Activated T-cell treated with anti-CD3 and anti-CD28 coated beads, Interleukin-2, amount 50 U/mL, for 4 hours (primary cell): Measurements from ENCODE around the gene MAP6. TPM values are rescaled to one million over a fixed set of nuclear protein-coding genes. Genes with fewer than 3 reads are reported as not detected.

Source experiments
- ATAC-seq, 2 donors: fragments of 200-7000 bp; cut with Tn5 transposase; one replicate each; pipeline ENCODE4 v1.10.0; 2021
- DNase-seq: peaks from one replicate; pipeline ENCODE4 v3.0.0-alpha.2; 2020
- H3K27me3 Mint-ChIP-seq: one replicate; pipeline ENCODE4 v1.8.0; 2021; ENCODE audit warnings: low read depth, mixed read lengths
- H3K36me3 Mint-ChIP-seq: one replicate; pipeline ENCODE4 v1.8.0; 2022; ENCODE audit warnings: mixed read lengths; ENCODE audit not compliant: insufficient read depth
- H3K4me1 Mint-ChIP-seq: one replicate; pipeline ENCODE4 v1.8.0; 2021; ENCODE audit warnings: low read depth, mixed read lengths
- H3K4me3 Mint-ChIP-seq: one replicate; pipeline ENCODE4 v1.8.0; 2021; ENCODE audit warnings: mild to moderate bottlenecking, moderate library complexity, mixed read lengths
- H3K9me3 Mint-ChIP-seq: one replicate; pipeline ENCODE4 v1.8.0; 2021; ENCODE audit warnings: mixed read lengths
- total RNA-seq, 3 donors: library from RNA; stranded (reverse); gene quantifications; one replicate each; pipeline ENCODE4 v1.2.1, GENCODE V29; 2021

MAP6 gene
- total RNA-seq, 3 donors from 2014 or later: not detected

DNA sequence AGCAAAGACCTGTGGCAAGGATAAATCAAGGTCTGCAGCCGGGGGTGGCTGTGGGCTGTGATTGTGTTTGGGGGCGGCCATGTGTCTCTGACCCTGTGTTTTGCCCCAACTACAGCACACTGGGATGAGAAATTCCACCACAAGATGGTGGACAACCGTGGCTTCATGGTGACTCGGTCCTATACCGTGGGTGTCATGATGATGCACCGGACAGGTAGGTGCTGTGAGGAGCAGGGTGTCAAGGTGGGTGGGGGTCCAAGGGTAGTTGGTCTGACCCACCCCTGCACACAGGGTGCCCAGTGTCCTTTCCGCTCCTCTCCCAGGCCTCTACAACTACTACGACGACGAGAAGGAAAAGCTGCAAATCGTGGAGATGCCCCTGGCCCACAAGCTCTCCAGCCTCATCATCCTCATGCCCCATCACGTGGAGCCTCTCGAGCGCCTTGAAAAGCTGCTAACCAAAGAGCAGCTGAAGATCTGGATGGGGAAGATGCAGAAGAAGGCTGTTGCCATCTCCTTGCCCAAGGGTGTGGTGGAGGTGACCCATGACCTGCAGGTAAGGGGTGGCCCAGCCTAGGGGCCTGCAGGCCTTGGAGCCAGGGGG, 100.1 kb downstream of the MAP6 start:
- H3K4me3 Mint-ChIP-seq: no peak overlapping the region
- no peaks in the 10 kb centered on the region for H3K27me3 Mint-ChIP-seq
- H3K36me3 Mint-ChIP-seq: peaks cover 15% of the 10 kb centered on the region
- ATAC-seq (no peak), DNase-seq (no peak)
- no peaks in the 10 kb centered on the region for H3K9me3 Mint-ChIP-seq
- peaks cover 14% of the 10 kb centered on the region for H3K4me1 Mint-ChIP-seq

DNA sequence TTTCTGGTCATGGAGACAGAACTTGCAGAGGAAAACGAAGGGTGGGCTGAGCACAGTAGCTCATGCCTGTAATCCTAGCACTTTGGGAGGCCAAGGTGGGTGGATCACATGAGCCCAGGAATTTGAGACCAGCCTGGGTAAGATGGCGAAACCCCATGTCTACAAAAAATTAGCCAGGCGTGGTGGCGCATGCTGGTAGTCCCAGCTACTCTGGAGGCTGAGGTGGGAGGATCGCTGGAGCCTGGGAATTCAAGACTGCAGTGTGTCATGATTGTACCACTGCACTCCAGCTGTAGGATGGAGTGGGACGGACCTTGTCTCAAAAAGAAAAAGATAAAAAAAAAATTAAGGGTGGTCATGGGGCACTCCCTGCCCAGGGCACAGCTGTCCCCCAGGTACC, 100.9 kb downstream of the MAP6 start:
- no peak for ATAC-seq
- H3K36me3 Mint-ChIP-seq: peaks cover 15% of the 10 kb centered on the region

DNA sequence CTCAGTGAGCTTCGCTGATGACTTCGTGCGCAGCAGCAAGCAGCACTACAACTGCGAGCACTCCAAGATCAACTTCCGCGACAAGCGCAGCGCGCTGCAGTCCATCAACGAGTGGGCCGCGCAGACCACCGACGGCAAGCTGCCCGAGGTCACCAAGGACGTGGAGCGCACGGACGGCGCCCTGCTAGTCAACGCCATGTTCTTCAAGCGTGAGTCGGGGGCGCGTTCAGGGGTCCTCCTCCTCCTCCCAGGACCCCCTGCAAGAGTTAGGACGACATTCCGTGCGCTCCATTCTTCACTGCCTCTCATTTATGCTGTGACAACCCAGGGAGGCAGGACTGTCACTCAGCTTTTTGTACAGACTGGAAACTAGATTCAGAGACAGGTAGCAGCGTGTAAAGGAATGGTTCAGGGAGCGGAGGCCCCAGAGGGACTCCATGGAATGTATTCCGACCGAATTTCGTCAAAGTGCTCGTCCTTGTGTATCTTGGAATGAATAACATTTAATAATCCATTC, 102.0 kb downstream of the MAP6 start:
- Mint-ChIP-seq H3K36me3 (peaks cover 11% of the 10 kb centered on the region), H3K4me1 (peaks cover 27% of the 10 kb centered on the region), H3K4me3 (no peak overlapping the region), H3K9me3 (no peaks in the 10 kb centered on the region), H3K27me3 (no peaks in the 10 kb centered on the region)
- DNase-seq (no peak), ATAC-seq (no peak)

More for the DNA sequence above, 100.9 kb downstream of the MAP6 start:
- DNase-seq: no peak
- Mint-ChIP-seq H3K9me3 (no peaks in the 10 kb centered on the region), H3K4me1 (peaks cover 21% of the 10 kb centered on the region), H3K27me3 (no peaks in the 10 kb centered on the region), H3K4me3 (no peak overlapping the region)

DNA sequence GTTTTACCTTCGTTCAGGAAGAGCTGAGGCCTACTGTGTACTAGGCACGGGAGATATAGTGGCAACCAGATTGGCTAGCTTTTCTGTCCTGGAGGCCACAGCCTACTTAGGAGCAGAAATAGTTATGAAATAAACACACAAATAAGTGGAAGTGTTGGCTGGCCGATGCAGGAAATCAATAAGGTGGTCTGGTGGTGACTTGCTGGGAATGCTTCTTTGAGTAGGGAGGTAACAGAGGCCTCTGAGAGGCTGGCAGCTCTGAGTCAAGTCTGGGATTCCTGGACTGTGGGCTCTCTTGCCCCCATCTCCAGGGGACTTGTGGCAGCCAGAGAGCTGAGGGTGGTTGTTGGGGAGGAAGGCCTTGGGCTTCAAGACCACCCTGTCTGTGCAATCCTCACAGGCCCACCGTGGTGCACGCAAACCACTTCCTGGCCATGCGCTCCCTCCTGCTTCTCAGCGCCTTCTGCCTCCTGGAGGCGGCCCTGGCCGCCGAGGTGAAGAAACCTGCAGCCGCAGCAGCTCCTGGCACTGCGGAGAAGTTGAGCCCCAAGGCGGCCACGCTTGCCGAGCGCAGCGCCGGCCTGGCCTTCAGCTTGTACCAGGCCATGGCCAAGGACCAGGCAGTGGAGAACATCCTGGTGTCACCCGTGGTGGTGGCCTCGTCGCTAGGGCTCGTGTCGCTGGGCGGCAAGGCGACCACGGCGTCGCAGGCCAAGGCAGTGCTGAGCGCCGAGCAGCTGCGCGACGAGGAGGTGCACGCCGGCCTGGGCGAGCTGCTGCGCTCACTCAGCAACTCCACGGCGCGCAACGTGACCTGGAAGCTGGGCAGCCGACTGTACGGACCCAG, 102.7 kb downstream of the MAP6 start:
- DNase-seq: no peak
- Mint-ChIP-seq H3K36me3 (peaks cover 11% of the 10 kb centered on the region), H3K9me3 (no peaks in the 10 kb centered on the region), H3K4me1 (peaks cover 30% of the 10 kb centered on the region), H3K4me3 (no peak overlapping the region), H3K27me3 (no peaks in the 10 kb centered on the region)
- no peak for ATAC-seq

DNA sequence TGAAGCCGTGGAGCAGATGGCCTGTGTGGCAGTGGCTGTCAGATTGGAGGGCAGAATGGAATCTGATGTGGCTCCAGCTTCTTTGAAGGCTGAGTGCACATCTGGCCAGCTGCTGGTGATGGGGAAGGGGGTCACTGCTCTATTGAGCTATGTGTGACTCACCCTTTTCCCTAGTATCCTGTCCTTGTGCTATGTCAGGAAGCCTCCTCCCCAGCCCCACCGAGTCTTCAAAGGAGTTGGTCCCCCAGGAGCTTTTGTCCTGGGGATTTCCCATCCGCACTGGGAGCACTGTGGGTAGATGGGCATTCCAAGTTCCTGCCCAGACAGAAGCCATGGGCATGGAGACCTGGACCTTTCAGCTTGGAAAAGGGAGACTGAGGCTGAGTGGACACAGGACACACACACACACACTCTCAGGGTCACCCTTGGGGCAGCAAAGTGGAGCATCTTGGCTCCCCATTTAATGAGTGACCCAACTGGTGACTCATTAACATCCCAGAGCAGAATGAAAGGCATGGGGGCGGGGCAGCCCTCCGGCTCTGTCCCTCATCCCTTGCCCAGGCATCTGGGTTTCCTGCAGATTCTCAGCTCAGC, 103.5 kb downstream of the MAP6 start:
- H3K4me3 Mint-ChIP-seq: no peak overlapping the region
- ATAC-seq: no peak
- H3K4me1 Mint-ChIP-seq: peaks cover 35% of the 10 kb centered on the region
- H3K27me3 Mint-ChIP-seq: no peaks in the 10 kb centered on the region
- peaks cover 8% of the 10 kb centered on the region for H3K36me3 Mint-ChIP-seq
- no peaks in the 10 kb centered on the region for H3K9me3 Mint-ChIP-seq
- DNase-seq: no peak

DNA sequence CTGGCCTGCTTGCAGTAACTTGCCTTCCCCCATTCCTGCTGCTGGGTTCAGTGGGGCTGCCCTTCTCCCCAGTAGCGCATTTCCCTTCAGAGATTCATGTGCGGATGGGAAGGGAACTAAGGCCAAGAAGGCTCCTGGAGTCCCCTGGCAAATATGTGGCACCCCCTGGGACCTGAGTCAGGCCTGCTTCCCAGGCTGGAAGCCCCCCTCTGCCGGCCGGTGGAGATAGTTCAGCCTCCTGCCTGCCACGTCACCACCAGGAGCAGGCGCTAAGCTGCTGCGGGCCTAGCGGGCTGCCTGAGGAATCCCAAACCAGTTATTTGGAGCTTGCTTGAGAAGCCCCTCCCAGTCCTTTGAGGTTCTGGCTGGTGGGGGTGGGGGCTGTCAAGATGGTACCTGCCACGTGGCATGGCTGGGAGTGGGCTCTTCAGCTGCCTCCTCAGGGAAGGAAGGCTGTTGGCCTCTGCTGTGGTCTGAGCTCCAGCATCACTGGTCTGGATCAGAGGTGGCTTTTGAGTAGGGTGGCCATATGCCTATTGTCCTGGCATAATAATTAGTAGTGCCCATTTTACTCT, 104.8 kb downstream of the MAP6 start:
- Mint-ChIP-seq H3K4me3 (peak overlapping the region; percentile 91), H3K4me1 (peaks cover 35% of the 10 kb centered on the region), H3K9me3 (no peaks in the 10 kb centered on the region), H3K27me3 (no peaks in the 10 kb centered on the region), H3K36me3 (peaks cover 7% of the 10 kb centered on the region)
- ATAC-seq (no peak), DNase-seq (no peak)

DNA sequence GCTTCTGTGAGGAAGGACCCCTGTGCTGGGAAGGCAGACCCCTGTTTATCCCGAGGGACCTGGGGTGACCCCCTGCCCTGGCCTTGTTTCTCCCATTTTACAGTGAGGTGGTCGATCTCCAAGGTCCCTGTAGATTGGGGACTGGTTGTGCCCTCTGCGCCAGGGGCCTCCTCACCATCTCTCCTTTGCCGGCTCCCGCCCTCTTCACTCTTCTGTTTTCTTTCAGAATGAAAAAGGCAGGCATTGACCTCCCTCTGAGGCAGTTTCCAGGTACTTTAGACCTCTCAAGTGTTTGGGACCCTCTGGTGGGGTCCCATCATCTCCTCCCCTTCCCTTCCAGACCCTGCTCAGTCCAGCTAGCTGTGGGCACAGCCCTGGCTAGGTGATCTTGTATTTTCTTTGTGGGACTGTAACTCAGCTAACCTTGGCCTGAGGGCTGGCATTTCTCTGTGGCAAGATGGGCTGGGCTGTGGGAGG, 105.3 kb downstream of the MAP6 start:
- peaks cover 35% of the 10 kb centered on the region for H3K4me1 Mint-ChIP-seq

DNA sequence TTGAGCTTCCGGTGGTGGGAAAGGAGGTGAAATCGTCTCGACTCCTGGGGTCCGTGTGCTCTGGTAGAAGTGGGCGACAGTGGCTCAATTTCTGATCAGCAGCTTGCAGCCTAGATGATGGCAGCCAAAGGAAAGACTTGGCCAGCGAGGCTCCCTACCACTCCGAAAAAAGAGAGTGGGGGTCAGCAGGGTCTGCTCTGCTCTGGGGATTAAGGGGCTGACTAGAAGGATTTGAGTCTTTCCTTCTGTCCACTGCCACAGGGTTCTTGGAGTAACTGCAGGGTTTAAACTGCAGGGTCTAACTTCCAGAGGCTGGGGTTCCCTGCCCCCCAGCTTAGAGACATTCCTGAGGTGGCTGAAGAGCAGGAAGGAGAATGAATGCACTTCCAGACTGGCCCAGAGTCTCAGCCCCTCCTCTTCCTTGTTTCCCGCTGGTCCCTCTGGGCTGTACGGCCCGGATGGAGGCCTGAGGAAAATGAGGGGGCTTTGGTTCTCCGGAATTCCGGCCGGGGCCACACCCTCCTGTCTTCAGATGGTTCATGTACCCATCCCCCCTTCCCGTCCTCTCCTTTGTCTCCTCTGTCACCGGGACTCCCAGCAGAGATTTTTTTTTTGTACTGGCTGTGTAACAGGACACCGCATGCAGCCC, 105.9 kb downstream of the MAP6 start:
- Mint-ChIP-seq H3K4me3 (peak overlapping the region; percentile 91), H3K4me1 (peaks cover 35% of the 10 kb centered on the region), H3K27me3 (no peaks in the 10 kb centered on the region), H3K36me3 (peaks cover 2% of the 10 kb centered on the region), H3K9me3 (no peaks in the 10 kb centered on the region)
- ATAC-seq: no peak
- no peak for DNase-seq

More for the DNA sequence above, 105.3 kb downstream of the MAP6 start:
- ATAC-seq: no peak
- Mint-ChIP-seq H3K36me3 (peaks cover 2% of the 10 kb centered on the region), H3K9me3 (no peaks in the 10 kb centered on the region), H3K4me3 (peak overlapping the region; percentile 91), H3K27me3 (no peaks in the 10 kb centered on the region)
- no peak for DNase-seq

DNA sequence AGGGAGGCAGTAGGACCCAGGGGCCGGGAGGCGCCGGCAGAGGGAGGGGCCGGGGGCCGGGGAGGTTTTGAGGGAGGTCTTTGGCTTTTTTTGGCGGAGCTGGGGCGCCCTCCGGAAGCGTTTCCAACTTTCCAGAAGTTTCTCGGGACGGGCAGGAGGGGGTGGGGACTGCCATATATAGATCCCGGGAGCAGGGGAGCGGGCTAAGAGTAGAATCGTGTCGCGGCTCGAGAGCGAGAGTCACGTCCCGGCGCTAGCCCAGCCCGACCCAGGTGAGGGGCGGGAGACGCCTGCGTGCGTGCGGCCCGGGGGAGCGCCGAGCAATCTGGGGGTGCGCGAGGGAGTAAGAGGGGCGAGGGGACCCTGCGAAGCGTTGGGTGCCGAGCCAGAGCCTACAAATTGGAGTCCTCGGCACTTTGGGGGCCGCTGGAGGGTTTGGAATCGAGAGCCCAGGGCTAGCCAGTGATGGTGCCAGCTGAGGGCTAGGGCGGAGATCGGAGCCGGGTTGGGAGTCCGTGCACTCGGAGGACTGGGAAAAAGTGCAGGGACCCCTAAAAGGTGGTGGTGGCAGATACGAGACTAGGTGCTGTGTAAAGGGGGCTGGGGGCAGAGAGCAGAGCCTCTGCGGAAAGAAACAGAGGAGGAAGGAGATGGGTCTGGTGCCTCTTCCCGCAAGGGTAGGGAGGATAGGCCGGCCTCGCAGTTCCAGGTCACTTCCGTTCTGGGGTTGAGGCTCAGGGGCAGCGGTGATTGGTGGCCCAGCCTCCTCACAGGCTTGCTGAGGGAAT, 106.6 kb downstream of the MAP6 start, which contains the start of gene SERPINH1:
Gene SERPINH1 (plus strand): TSS at position 206 of the 788 bp plus-strand sequence. CDS start 4,097 bp downstream, outside the sequence.
- no peaks in the 10 kb centered on the region for H3K9me3 Mint-ChIP-seq
- peaks cover 35% of the 10 kb centered on the region for H3K4me1 Mint-ChIP-seq
- H3K27me3 Mint-ChIP-seq: no peaks in the 10 kb centered on the region
- peaks cover 2% of the 10 kb centered on the region for H3K36me3 Mint-ChIP-seq
- DNase-seq (peak; percentile 40), ATAC-seq (peak; percentile 87 to 90)
- peak within 1 kb of the TSS; percentile 91 for H3K4me3 Mint-ChIP-seq

DNA sequence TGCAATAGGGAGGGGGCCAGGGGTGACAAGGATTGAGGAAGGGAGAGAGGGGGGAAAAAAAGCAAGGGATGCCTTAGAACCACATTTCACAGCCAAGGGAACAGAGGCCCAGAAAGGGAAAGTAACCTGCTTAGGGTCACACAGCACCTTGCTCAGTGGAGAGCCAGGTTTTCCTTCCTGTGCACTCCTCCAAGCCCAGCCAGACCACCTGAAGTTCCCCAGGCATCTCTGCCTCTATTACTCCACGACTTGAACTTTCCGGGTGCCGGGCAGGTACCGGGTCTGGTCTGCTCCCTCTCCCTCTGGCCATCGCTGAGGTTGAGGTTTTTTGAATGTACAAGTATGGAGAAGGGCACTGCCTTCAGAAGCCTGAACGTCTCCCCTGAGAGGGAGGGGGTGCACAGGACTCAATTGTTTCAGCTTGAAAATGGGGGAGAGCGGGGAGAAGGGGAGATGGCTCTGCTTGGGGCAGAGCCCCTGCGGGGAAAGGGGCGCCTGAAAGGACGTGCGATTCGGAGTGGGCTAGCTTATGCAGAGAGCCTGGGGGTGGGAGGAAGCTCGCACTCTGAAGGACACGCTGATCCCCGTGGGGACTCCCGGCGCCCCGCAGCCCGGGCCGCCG, 107.3 kb downstream of the MAP6 start:
- peaks cover 2% of the 10 kb centered on the region for H3K36me3 Mint-ChIP-seq
- DNase-seq: no peak
- peaks cover 35% of the 10 kb centered on the region for H3K4me1 Mint-ChIP-seq
- H3K27me3 Mint-ChIP-seq: no peaks in the 10 kb centered on the region
- H3K4me3 Mint-ChIP-seq: peak overlapping the region; percentile 91
- ATAC-seq: peak in 1 of 2 donors; percentile 3
- no peaks in the 10 kb centered on the region for H3K9me3 Mint-ChIP-seq

DNA sequence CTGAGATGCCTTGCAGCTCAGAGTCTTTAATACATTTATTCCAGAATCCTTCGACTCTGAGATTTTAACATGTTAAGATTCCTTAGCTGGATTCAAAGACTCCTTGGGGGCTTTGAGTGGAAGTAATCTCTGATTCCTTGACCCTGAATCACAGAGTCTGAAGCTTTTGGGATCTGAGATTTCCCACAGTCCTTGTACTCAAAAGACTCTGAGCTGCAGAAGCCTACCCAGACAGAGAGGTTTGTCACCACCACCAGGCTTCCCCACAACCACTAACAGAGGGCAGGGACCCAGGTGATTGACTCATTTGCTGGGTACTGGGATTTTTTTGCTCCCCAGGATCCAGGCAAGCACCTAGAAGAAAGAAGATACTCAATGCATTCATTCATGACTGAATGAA, 108.2 kb downstream of the MAP6 start:
- H3K9me3 Mint-ChIP-seq: no peaks in the 10 kb centered on the region
- ATAC-seq (no peak), DNase-seq (no peak)
- no peaks in the 10 kb centered on the region for H3K36me3 Mint-ChIP-seq
- H3K4me1 Mint-ChIP-seq: peaks cover 30% of the 10 kb centered on the region
- H3K27me3 Mint-ChIP-seq: no peaks in the 10 kb centered on the region
- peak overlapping the region; percentile 91 for H3K4me3 Mint-ChIP-seq

DNA sequence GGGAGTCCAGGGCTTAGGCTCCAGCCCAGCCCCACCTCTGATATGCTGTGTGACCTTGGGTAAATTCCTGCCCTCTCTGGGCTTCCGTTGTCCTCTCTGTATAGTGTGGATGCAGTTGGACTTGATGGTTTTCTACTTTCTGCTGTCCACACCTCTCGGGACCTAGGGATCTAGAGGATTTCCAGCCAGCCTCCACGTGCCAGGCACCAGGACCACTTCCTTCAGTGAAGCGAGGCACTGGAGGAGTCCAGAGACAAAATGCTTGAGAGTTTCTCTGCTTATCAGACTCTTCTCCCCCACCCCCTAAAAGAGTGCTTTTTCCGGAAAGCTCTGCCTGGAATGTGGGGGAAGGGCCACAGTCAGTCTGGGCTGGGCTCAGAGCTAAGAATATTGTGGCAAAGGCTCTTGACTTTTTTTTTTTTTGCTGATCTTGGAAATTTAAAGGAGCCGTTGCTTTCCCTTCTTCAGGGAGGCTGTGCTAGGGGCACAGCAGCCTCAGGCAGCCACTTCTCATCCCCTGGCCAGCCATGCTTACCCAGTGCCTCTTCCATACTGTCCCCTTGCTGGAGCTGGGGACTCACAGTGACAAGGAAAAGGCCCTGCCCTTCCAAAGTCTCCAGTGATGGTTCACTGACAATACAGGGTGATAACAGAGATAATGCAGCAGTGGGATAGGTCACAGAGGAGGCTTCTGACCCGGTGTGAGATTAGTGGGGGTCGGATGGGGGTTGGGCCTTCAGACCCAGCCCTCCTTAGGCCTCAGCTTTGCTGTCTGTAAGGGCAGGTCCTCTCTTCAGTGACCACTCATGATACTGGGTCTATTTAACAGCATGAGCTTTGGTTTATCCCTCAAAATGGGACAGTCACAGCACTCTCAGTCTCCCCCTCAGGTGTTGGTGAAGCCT, 109.6 kb downstream of the MAP6 start:
- no peaks in the 10 kb centered on the region for H3K9me3 Mint-ChIP-seq
- no peaks in the 10 kb centered on the region for H3K36me3 Mint-ChIP-seq
- no peak overlapping the region for H3K4me3 Mint-ChIP-seq
- no peak for DNase-seq
- no peaks in the 10 kb centered on the region for H3K27me3 Mint-ChIP-seq
- no peak for ATAC-seq
- H3K4me1 Mint-ChIP-seq: peaks cover 23% of the 10 kb centered on the region
